Upper lobe of left lung (tissue), 6 donors: ENCODE results near the gene PATL2. TPM values are rescaled to one million over a fixed set of nuclear protein-coding genes. Genes with fewer than 3 reads are reported as not detected.

Source experiments
- ATAC-seq, 2 donors: fragments of 200-7000 bp; cut with Tn5 transposase; one replicate each; pipeline ENCODE4 v1.9.1; 2022; ENCODE audit warnings: mild to moderate bottlenecking in 2 of 2, moderate library complexity in 2 of 2; ENCODE audit not compliant: low FRiP score in 2 of 2
- DNase-seq, 2 donors: peaks; one replicate each; pipeline ENCODE4 v3.0.0-alpha.2; 2019 to 2020
- H3K27ac ChIP-seq, 4 donors: fragments of 200-600 bp; sonication (generic); one replicate each; pipeline ENCODE4 v1.5.1; 2016 to 2019
- H3K27me3 ChIP-seq, 4 donors: fragments of 200-600 bp; sonication (generic); one replicate each; pipeline ENCODE4 v1.5.1; 2017 to 2019
- H3K36me3 ChIP-seq, 4 donors: fragments of 200-600 bp; sonication (generic); one replicate each; pipeline ENCODE4 v1.5.1; 2016 to 2019
- H3K4me1 ChIP-seq, 4 donors: fragments of 200-600 bp; sonication (generic); one replicate each; pipeline ENCODE4 v1.5.1; 2018 to 2019
- H3K4me3 ChIP-seq, 4 donors: fragments of 200-600 bp; sonication (generic); one replicate each; pipeline ENCODE4 v1.5.1; 2017 to 2019; ENCODE audit warnings: mild to moderate bottlenecking in 2 of 4, moderate library complexity in 1 of 4
- H3K9me3 ChIP-seq, 4 donors: fragments of 200-600 bp; sonication (generic); one replicate each; pipeline ENCODE4 v1.5.1; 2018 to 2019
- EP300 ChIP-seq, 4 donors: sonication (generic); formaldehyde crosslinking; IDR thresholded peaks; one replicate each; pipeline ENCODE4 v1.5.1; 2017; ENCODE audit warnings: antibody characterized with exemption in 4 of 4, control low read depth in 2 of 4
- POLR2A ChIP-seq, 4 donors: fragments of 450-650 bp; IDR thresholded peaks; one replicate each; pipeline ENCODE4 v1.5.1; 2016 to 2017; ENCODE audit warnings: antibody characterized with exemption in 4 of 4, mild to moderate bottlenecking in 2 of 4
- POLR2AphosphoS5 ChIP-seq, 2 donors: sonication (generic); formaldehyde crosslinking; IDR thresholded peaks; one replicate each; pipeline ENCODE4 v1.5.1; 2017; ENCODE audit warnings: antibody characterized with exemption in 2 of 2
- WGBS, 2 donors: methylation state at CpG; one replicate each; pipeline ENCODE4 v1.1.5; 2017 to 2018; 5-methylcytosine and 5-hydroxymethylcytosine counted together
- small RNA-seq, 4 donors: library from RNA; depleted of rRNA; stranded (forward); fragments of <200 nt; gene quantifications; one replicate each; pipeline ENCODE3, GENCODE V24; 2016
- total RNA-seq, 6 donors: library from RNA; depleted of rRNA in 4 of 6; stranded (reverse); fragments of >200 nt in 4 of 6; gene quantifications; one replicate each; pipeline versions ENCODE4 v1.1.0 to v1.2.1, GENCODE V29; 2016 to 2021
- TF ChIP-seq, protein P1 (sequence below), 6 experiments: fragments of 450-650 bp in 4 of 6; fragments of 200-600 bp in 2 of 6; sonication (generic) in 2 of 6; IDR thresholded peaks; one replicate each; pipeline ENCODE4 v1.5.1; 2016 to 2019; ENCODE audit warnings: antibody characterized with exemption in 6 of 6
- donor health status: DM: no; HTN: no; CAD: no; lungs with moderate emphysema.
- donor health status: DM: no; HTN: yes; CAD: no; lungs with severe emphysema.

Gene PATL2
- total RNA-seq, 6 donors from 2014 or later: 2.6 to 30.4 (median 7.8) TPM

DNA sequence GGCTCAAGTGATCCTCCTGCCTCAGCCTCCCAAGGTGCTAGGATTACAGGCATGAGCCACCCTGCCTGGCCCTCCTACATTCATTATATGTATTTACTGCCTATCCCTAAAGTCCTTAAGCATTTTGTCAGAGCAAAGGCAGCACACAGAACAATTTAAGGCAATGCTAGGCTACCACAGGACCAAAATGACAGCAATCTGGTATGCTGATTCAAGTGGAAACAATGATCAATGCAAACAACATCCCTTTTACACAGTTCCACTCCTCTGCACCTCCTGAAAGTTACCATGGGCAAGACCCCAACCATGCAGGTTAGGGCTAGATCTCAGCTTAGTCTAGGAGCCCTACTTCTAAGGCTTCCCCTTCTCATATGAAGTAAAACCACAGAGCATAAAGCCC, 87.9 kb downstream of the PATL2 start:
- H3K27ac ChIP-seq: no peak overlapping the region
- ATAC-seq (no peak), DNase-seq (no peak)
- H3K27me3 ChIP-seq: no peaks in the 10 kb centered on the region
- peaks cover 9 to 97% (median 59%) of the 10 kb centered on the region in 4 donors for H3K36me3 ChIP-seq
- no peak for TF ChIP-seq POLR2AphosphoS5 (IDR thresholded peaks at IDR 0.05)
- TF ChIP-seq POLR2A (IDR thresholded peaks at IDR 0.05): no peak
- no peak for TF ChIP-seq EP300 (IDR thresholded peaks at IDR 0.05)
- TF ChIP-seq, protein P1, sequence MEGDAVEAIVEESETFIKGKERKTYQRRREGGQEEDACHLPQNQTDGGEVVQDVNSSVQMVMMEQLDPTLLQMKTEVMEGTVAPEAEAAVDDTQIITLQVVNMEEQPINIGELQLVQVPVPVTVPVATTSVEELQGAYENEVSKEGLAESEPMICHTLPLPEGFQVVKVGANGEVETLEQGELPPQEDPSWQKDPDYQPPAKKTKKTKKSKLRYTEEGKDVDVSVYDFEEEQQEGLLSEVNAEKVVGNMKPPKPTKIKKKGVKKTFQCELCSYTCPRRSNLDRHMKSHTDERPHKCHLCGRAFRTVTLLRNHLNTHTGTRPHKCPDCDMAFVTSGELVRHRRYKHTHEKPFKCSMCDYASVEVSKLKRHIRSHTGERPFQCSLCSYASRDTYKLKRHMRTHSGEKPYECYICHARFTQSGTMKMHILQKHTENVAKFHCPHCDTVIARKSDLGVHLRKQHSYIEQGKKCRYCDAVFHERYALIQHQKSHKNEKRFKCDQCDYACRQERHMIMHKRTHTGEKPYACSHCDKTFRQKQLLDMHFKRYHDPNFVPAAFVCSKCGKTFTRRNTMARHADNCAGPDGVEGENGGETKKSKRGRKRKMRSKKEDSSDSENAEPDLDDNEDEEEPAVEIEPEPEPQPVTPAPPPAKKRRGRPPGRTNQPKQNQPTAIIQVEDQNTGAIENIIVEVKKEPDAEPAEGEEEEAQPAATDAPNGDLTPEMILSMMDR (IDR thresholded peaks at IDR 0.05): no peak
- H3K4me1 ChIP-seq: no peaks in the 10 kb centered on the region
- H3K9me3 ChIP-seq: no peaks in the 10 kb centered on the region
- H3K4me3 ChIP-seq: no peak overlapping the region

DNA sequence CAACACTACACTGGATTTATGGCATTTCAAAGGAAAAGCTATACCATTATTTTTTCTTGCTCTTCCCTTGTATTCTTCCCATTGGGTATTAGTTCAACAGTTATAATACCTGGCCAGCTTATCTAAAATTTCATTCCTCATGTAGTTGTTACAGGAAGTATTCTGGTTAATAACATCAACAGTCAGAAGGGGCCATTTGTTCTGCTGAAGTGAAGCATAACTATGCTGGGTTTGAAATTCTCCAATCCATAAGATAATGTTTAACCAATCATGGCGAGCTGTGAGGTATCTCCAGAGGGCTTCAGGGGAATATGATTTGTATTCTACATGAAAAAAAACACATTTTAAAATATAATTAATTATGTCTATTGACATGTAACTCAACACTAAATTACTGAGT, 91.0 kb downstream of the PATL2 start:
- ATAC-seq: no peak
- Histone ChIP-seq H3K4me3 (no peak overlapping the region), H3K36me3 (peaks cover 12 to 97% (median 55%) of the 10 kb centered on the region in 4 donors), H3K4me1 (no peaks in the 10 kb centered on the region), H3K27ac (no peak overlapping the region), H3K9me3 (no peaks in the 10 kb centered on the region), H3K27me3 (no peaks in the 10 kb centered on the region)
- 94 to 100% methylated on average over 1 of the region's 1 CpG for WGBS, 2 donors
- TF ChIP-seq POLR2A (IDR thresholded peaks at IDR 0.05): no peak
- TF ChIP-seq POLR2AphosphoS5 (IDR thresholded peaks at IDR 0.05): no peak
- no peak for TF ChIP-seq EP300 (IDR thresholded peaks at IDR 0.05)
- TF ChIP-seq, protein P1 (IDR thresholded peaks at IDR 0.05): no peak
- DNase-seq: no peak

DNA sequence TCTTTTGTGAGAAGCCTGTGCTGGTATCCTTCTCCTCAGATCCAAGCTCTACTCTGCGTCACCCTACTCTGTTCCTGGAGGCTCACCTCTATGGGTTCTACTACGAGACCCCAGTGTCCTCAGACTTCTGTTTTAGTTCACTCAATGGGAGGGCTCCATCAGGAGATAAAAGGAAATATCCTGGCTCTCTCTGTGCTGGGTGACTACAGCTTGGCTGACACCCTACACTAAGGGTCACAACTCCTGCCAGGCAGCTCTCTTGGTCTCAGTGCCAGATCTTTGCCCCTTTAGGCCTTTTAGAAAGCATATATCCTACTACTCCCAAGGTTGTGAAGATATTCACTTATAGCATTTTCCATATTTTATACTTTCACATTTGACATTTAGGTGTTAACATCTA, 94.1 kb downstream of the PATL2 start:
- DNase-seq: no peak
- H3K9me3 ChIP-seq: no peaks in the 10 kb centered on the region
- whole genome bisulfite sequencing, 2 donors: 95 to 98% methylated on average over 2 of the region's 2 CpGs
- H3K36me3 ChIP-seq: peaks cover 22 to 97% (median 58%) of the 10 kb centered on the region in 4 donors
- TF ChIP-seq, protein P1 (IDR thresholded peaks at IDR 0.05): no peak
- TF ChIP-seq POLR2A (IDR thresholded peaks at IDR 0.05): no peak
- no peaks in the 10 kb centered on the region for H3K4me1 ChIP-seq
- no peak for ATAC-seq
- no peaks in the 10 kb centered on the region for H3K27me3 ChIP-seq
- H3K27ac ChIP-seq: no peak overlapping the region
- no peak overlapping the region for H3K4me3 ChIP-seq

Small RNA genes within 50 kb of the gene (small RNA-seq; reads per million reads assigned to genes)
- gene RF00019: 0 reads per million in 4 donors

Other genes with a start within 250 kb of the PATL2 start
- gene EIF3J, start 174.2 kb downstream of the PATL2 start, total RNA-seq: 10 to 100 TPM; 25.3 to 82.2 (median 58.3) TPM
- gene SPG11, start 47.7 kb downstream of the PATL2 start, total RNA-seq: 100 to 1,000 TPM in 3 of 6 donors, 10 to 100 TPM in 3; 81.6 to 161 (median 97.4) TPM
- 1,000 to 10,000 TPM in 5 of 6 donors, 100 to 1,000 TPM in 1; 963 to 7,115 (median 3,598) TPM for gene B2M, start 194 bp upstream of the PATL2 start, total RNA-seq
- gene TRIM69, start 25.2 kb upstream of the PATL2 start, total RNA-seq: 10 to 100 TPM; 10.3 to 29.3 (median 18.3) TPM
- not detected for gene TERB2, start 245.4 kb upstream of the PATL2 start, total RNA-seq